Liver (tissue), 9 donors: ENCODE results near the gene PSMC3. TPM values are rescaled to one million over a fixed set of nuclear protein-coding genes. Genes with fewer than 3 reads are reported as not detected.

Source experiments
- DNase-seq: peaks from one replicate; pipeline ENCODE4 v3.0.0-alpha.2; 2017; ENCODE audit warnings: low spot score
- H3K27ac ChIP-seq, 2 donors: one replicate each; pipeline ENCODE4 v1.7.0; 2013; ENCODE audit warnings: inconsistent platforms in 2 of 2, low read length in 2 of 2, control low read depth in 1 of 2, low read depth in 1 of 2, mild to moderate bottlenecking in 1 of 2
- H3K27me3 ChIP-seq, 4 donors: one replicate each; pipeline versions ENCODE4 v1.6.1 to v1.7.0; 2013; ENCODE audit warnings: low read length in 3 of 4, inconsistent platforms in 1 of 4, mild to moderate bottlenecking in 1 of 4, moderate library complexity in 1 of 4; ENCODE audit not compliant: control insufficient read depth in 4 of 4, insufficient read depth in 4 of 4
- H3K36me3 ChIP-seq, 4 donors: one replicate each; pipeline versions ENCODE4 v1.6.1 to v1.7.0; 2013; ENCODE audit warnings: low read length in 3 of 4, mild to moderate bottlenecking in 3 of 4, low read depth in 1 of 4, moderate library complexity in 1 of 4; ENCODE audit not compliant: control insufficient read depth in 4 of 4, insufficient read depth in 3 of 4
- H3K4me1 ChIP-seq, 4 donors: one replicate each; pipeline versions ENCODE4 v1.6.1 to v1.7.0; 2013; ENCODE audit warnings: low read length in 3 of 4, mild to moderate bottlenecking in 3 of 4, moderate library complexity in 1 of 4; ENCODE audit not compliant: control insufficient read depth in 4 of 4, insufficient read depth in 4 of 4
- H3K4me3 ChIP-seq, 3 donors: one replicate each; pipeline versions ENCODE4 v1.6.1 to v1.7.0; 2013; ENCODE audit warnings: low read length in 3 of 3, control low read depth in 1 of 3, low read depth in 1 of 3, mild to moderate bottlenecking in 1 of 3
- H3K9ac ChIP-seq, 2 donors: one replicate each; pipeline ENCODE4 v1.7.0; 2013; ENCODE audit warnings: low read length in 2 of 2, mild to moderate bottlenecking in 2 of 2, moderate library complexity in 2 of 2, control low read depth in 1 of 2, low read depth in 1 of 2
- H3K9me3 ChIP-seq, 4 donors: one replicate each; pipeline versions ENCODE4 v1.6.1 to v1.7.0; 2013; ENCODE audit warnings: low read length in 3 of 4; ENCODE audit not compliant: control insufficient read depth in 4 of 4
- ATF3 ChIP-seq: IDR thresholded peaks from 2 replicates; pipeline ENCODE4 v1.6.1; 2016; ENCODE audit warnings: antibody characterized with exemption
- CTCF ChIP-seq: fragments of 150-350 bp; IDR thresholded peaks from 2 replicates; pipeline ENCODE4 v1.5.1; 2017; ENCODE audit warnings: improper control_type of control experiment, low read depth, low read length; ENCODE audit not compliant: missing input control
- EGR1 ChIP-seq, 2 donors: IDR thresholded peaks; 2 replicates each; pipeline ENCODE4 v1.6.1; 2016 to 2018; ENCODE audit warnings: antibody characterized with exemption in 2 of 2, low read depth in 2 of 2
- FOXA1 ChIP-seq: IDR thresholded peaks from 2 replicates; pipeline ENCODE4 v1.6.1; 2016; ENCODE audit warnings: antibody characterized with exemption
- FOXA2 ChIP-seq: IDR thresholded peaks from 2 replicates; pipeline ENCODE4 v1.6.1; 2016; ENCODE audit warnings: antibody characterized with exemption
- GABPA ChIP-seq, 2 donors: IDR thresholded peaks in 1 of 2; conservative IDR thresholded peaks in 1 of 2; 2 replicates each; pipeline ENCODE4 v1.6.1; 2016; ENCODE audit warnings: antibody characterized with exemption in 2 of 2, mild to moderate bottlenecking in 1 of 2, moderate library complexity in 1 of 2
- HNF4A ChIP-seq, 2 donors: conservative IDR thresholded peaks; 2 replicates each; pipeline ENCODE4 v1.6.1; 2016; ENCODE audit warnings: antibody characterized with exemption in 2 of 2, mild to moderate bottlenecking in 2 of 2
- HNF4G ChIP-seq: IDR thresholded peaks from 2 replicates; pipeline ENCODE4 v1.6.1; 2016; ENCODE audit warnings: antibody characterized with exemption
- JUND ChIP-seq, 2 donors: IDR thresholded peaks; 2 replicates each; pipeline ENCODE4 v1.6.1; 2016; ENCODE audit warnings: antibody characterized with exemption in 2 of 2
- MAX ChIP-seq: IDR thresholded peaks from 2 replicates; pipeline ENCODE4 v1.6.1; 2016; ENCODE audit warnings: antibody characterized with exemption
- NR2F2 ChIP-seq: IDR thresholded peaks from 2 replicates; pipeline ENCODE4 v1.6.1; 2016; ENCODE audit warnings: antibody characterized with exemption
- RAD21 ChIP-seq, 2 donors: IDR thresholded peaks; 2 replicates each; pipeline ENCODE4 v1.6.1; 2016; ENCODE audit warnings: antibody characterized with exemption in 2 of 2, mild to moderate bottlenecking in 2 of 2
- REST ChIP-seq: IDR thresholded peaks from 2 replicates; pipeline ENCODE4 v1.6.1; 2016; ENCODE audit warnings: antibody characterized with exemption, mild to moderate bottlenecking
- RXRA ChIP-seq, 2 donors: IDR thresholded peaks; 2 replicates each; pipeline ENCODE4 v1.6.1; 2017 to 2018; ENCODE audit warnings: antibody characterized with exemption in 2 of 2, mild to moderate bottlenecking in 1 of 2
- SP1 ChIP-seq: IDR thresholded peaks from 2 replicates; pipeline ENCODE4 v1.6.1; 2018; ENCODE audit warnings: antibody characterized with exemption, mild to moderate bottlenecking
- TAF1 ChIP-seq: conservative IDR thresholded peaks from 2 replicates; pipeline ENCODE4 v1.6.1; 2016; ENCODE audit warnings: antibody characterized with exemption, mild to moderate bottlenecking
- YY1 ChIP-seq: IDR thresholded peaks from 2 replicates; pipeline ENCODE4 v1.6.1; 2016; ENCODE audit warnings: antibody characterized with exemption, mild to moderate bottlenecking
- ZBTB33 ChIP-seq: IDR thresholded peaks from 2 replicates; pipeline ENCODE4 v1.6.1; 2016; ENCODE audit warnings: antibody characterized with exemption
- WGBS: extraction: QIAGEN DNeasy Blood & Tissue Kit; methylation state at CpG from one replicate; pipeline ENCODE4 v1.1.7; 2013; 5-methylcytosine and 5-hydroxymethylcytosine counted together
- polyA plus RNA-seq, 2 donors: library from polyadenylated mRNA; stranded (reverse) in 1 of 2; unstranded in 1 of 2; fragments of 200-250 nt in 1 of 2; fragments of >200 nt in 1 of 2; fragmentation: Nextera tagmentation in 1 of 2; extraction: Ambion mirVana in 1 of 2; gene quantifications; one replicate each; pipeline versions ENCODE4 v1.2.1 to v1.2.3, GENCODE V29; 2013 to 2015
- total RNA-seq, 2 donors: library from RNA; depleted of rRNA; stranded (reverse); fragments of >200 nt; gene quantifications; one replicate each; pipeline ENCODE4 v1.2.3, GENCODE V29; 2014
- donor health status: healthy.
- donor health status: healthy.
- donor health status: healthy.
- donor health status: healthy.
- donor health status: healthy.

The PSMC3 gene
- total and polyA plus RNA-seq, 4 donors = 58.0 to 110 (median 103) TPM

GRCh38 chr11:47466201-47466600, 40.0 kb upstream of the PSMC3 start:
- DNase-seq = no peak
- Histone ChIP-seq H3K27ac (peak overlapping the region; percentile 66 to 74), H3K36me3 (peaks cover 5 to 18% (median 17%) of the 10 kb centered on the region in 4 donors), H3K9me3 (no peaks in the 10 kb centered on the region), H3K27me3 (no peaks in the 10 kb centered on the region), H3K4me3 (no peak overlapping the region), H3K4me1 (peaks cover 9 to 45% (median 44%) of the 10 kb centered on the region in 4 donors), H3K9ac (peak overlapping the region; percentile 42)
- TF ChIP-seq REST = no peak
- no peak for TF ChIP-seq SP1
- no peak for TF ChIP-seq EGR1 (IDR thresholded peaks at IDR 0.05; ENCODE audit: low read depth in 2 of 2)
- no peak for TF ChIP-seq ZBTB33
- TF ChIP-seq HNF4G = no peak
- TF ChIP-seq CTCF = no peak
- no peak for TF ChIP-seq GABPA (IDR thresholded peaks at IDR 0.05 in 1 of 2, conservative IDR thresholded peaks at IDR 0.05 in 1 of 2)
- no peak for TF ChIP-seq FOXA1
- TF ChIP-seq TAF1 = no peak
- TF ChIP-seq HNF4A (conservative IDR thresholded peaks at IDR 0.05) = no peak
- no peak for TF ChIP-seq ATF3
- TF ChIP-seq RXRA (IDR thresholded peaks at IDR 0.05) = no peak
- TF ChIP-seq NR2F2 = no peak
- TF ChIP-seq JUND (IDR thresholded peaks at IDR 0.05) = no peak
- TF ChIP-seq YY1 = no peak
- TF ChIP-seq RAD21 (IDR thresholded peaks at IDR 0.05) = no peak
- TF ChIP-seq FOXA2 = no peak
- WGBS = 25% methylated on average over 5 of the region's 5 CpGs

GRCh38 chr11:47464483-47464882, 38.2 kb upstream of the PSMC3 start:
- H3K9me3 ChIP-seq = no peaks in the 10 kb centered on the region
- H3K9ac ChIP-seq = no peak overlapping the region
- no peak for DNase-seq
- H3K36me3 ChIP-seq = peaks cover 1 to 9% (median 4%) of the 10 kb centered on the region in 4 donors
- H3K27me3 ChIP-seq = no peaks in the 10 kb centered on the region
- no peak overlapping the region for H3K27ac ChIP-seq
- H3K4me3 ChIP-seq = no peak overlapping the region
- WGBS = 98% methylated on average over 5 of the region's 5 CpGs
- H3K4me1 ChIP-seq = peaks cover 8 to 34% (median 33%) of the 10 kb centered on the region in 4 donors
- TF ChIP-seq MAX (no peak), REST (no peak), EGR1 (IDR thresholded peaks at IDR 0.05; ENCODE audit: low read depth in 2 of 2) (no peak), ATF3 (no peak), SP1 (no peak), CTCF (no peak)
